Neural progenitor cell (in vitro differentiated cells): ENCODE measurements around the gene EBNA1BP2.

Source experiments
- CTCF ChIP-seq: fragments of 200-600 bp; sonication (generic); IDR thresholded peaks from 2 replicates; pipeline ENCODE4 v1.5.1; 2017; ENCODE audit warnings: antibody characterized with exemption, mild to moderate bottlenecking
- EZH2 ChIP-seq: fragments of 200-600 bp; sonication (generic); IDR thresholded peaks from 2 replicates; pipeline ENCODE4 v1.6.1; 2017; ENCODE audit warnings: antibody characterized with exemption, mild to moderate bottlenecking, moderate library complexity
- EZH2phosphoT487 ChIP-seq: fragments of 200-600 bp; sonication (generic); IDR thresholded peaks from 2 replicates; pipeline ENCODE4 v1.6.1; 2017; ENCODE audit warnings: antibody characterized with exemption

GRCh38 chr1:43207229-43207853, 35.3 kb upstream of the EBNA1BP2 start:
- TF ChIP-seq EZH2 (no peak), CTCF (no peak), EZH2phosphoT487 (no peak)
